ENCODE results near the gene TESPA1.

DNA sequence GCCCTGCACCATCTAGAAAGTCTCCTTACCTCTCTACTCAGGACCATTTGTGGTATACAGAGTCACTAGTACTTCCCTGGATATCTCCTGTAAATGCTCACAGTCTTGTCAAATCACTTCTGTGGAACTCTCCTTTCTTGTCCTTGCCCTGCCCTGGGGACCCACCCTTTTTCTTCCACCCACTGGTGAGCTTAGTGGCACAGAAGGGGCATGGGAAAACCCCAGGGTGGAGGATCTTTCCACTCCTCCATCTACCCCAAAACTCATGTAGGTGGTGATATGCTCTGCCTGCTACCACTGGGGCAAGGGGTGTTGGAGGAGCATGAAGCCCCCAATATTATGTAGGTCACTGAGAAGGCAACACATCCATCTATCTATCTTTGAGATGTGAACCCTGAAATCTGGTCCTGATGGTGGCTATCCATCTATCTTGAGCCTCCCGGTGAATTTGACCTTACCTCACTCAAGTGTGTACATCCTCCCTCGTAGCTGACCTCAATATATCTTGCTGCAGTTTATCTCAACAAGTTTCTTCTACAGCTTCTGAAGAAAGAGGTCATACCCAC lies 943 bp downstream of the TESPA1 start:
- TF ChIP-seq POLR2AphosphoS5 (IDR thresholded peaks at IDR 0.05; ENCODE audit: low read depth, low read length) (no peak), POLR2A (IDR thresholded peaks at IDR 0.05; ENCODE audit: low read depth, low read length) (0 out of 2 replicates have a peak, but pooled peaks have one; percentile 19)

All from GM12891 (cell line).